VCaP (cell line): ENCODE results near the gene GLB1L3.

Experiments used
- H3K27ac ChIP-seq: fragments of 450-650 bp; 2 replicates; pipeline ENCODE4 v1.5.1; 2017
- CTCF ChIP-seq: fragments of 450-650 bp; conservative IDR thresholded peaks from 2 replicates; pipeline ENCODE4 v1.5.1; 2017; ENCODE audit warnings: mild to moderate bottlenecking, moderate library complexity

The GLB1L3 gene

GRCh38 chr11:134288486-134288885 lies 12.3 kb downstream of the GLB1L3 start:
- no peak overlapping the region for H3K27ac ChIP-seq
- no peak for TF ChIP-seq CTCF

DNA sequence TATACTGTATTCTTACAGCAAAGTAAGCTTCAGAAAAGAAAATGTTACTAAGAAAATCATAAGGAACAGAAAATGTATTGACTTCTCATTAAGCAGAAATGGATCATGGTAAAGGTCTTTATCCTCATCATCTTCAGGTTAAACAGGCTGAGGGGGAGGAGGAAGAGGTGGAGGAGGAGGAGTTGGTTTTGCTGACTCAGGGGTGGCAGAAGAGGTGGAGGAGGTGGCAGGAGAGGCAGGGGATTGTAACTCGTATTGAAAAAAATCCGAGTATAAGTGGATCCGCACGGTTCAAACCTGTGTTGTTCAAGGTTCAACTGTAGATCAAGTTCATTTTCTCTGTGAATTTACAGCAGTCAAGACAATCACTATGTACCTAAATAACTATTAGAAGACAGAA lies 13.0 kb downstream of the GLB1L3 start:
- H3K27ac ChIP-seq = no peak overlapping the region
- TF ChIP-seq CTCF = no peak

DNA sequence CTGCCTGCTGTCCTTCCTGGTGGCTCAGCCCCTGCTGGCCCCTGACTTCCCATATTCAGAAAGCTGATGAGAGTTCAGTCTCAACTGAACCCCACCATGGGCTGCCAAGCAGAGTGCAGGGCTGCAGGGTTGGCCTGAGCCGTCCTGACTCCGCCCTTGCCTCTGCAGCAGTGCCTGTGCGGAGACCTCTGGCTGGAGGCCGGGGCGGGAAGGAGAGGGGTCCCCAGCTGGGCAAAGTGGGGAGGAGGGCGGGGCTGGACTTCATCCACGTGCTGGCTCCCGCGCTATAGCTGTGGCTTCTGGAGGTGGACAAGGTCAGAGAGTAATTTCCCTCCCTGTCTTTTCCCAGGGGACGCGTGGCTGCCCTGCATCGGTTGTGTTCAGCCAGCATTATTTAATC lies 13.6 kb downstream of the GLB1L3 start:
- H3K27ac ChIP-seq = no peak overlapping the region
- TF ChIP-seq CTCF = no peak

DNA sequence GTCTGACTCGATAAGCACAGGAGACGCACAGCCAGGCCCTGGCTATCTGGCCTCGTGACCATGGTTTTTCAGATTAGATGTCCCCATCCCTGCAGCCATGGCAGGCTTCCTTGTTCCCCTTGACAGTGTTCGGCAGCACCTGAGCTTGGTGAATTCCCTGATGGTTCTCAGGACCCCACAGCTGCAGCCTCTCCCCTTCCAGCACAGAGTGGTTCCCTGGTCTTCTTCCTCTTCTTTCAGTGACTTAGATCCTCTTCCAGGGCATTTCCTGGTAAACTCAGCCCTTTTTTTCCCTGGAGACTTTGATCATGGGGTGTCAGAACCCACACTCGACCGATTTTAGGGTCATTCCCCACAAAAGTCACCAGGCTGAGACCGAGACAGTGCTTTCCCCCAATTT lies 14.5 kb downstream of the GLB1L3 start:
- no peak for TF ChIP-seq CTCF
- H3K27ac ChIP-seq = no peak overlapping the region

DNA sequence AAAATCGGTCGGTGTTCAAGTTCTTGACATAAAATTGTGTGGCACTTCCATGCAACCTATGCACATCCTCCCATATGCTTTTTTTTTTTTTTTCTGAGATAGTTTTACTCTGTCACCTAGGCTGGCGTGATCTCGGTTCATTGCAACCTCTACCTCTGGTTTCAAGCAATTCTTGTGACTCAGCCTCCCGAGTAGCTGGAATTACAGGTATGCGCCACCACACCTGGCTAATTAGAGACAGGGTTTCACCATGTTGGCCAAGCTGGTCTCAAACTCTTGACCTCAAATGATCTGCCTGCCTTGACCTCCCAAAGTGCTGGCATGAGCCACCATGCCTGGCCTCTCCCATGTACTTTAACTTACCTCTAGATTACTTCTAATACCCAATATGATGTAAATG lies 15.0 kb downstream of the GLB1L3 start:
- no peak overlapping the region for H3K27ac ChIP-seq
- no peak for TF ChIP-seq CTCF

DNA sequence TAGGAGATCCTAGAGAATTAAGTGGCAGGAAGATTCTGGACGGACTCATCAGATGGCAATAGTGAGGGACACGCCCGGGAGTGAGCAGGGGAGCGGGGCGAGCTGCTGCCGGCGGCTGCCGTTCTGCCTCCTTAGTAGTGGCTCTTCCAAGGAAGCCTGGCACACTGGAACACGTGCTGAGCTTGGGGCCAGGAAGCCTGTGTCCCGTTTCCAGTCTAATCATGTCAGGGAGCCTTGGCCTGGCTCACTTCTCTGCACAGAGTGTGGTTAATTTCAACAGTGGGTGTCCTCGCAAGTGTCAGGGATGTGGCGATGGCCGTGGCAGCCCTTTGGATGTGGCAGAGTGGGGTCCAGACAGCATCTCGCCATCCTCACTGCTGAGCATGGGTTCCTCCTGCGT lies 16.5 kb downstream of the GLB1L3 start:
- no peak for TF ChIP-seq CTCF
- peak overlapping the region; percentile 2; the same call in 1 of the 2 replicates for H3K27ac ChIP-seq

DNA sequence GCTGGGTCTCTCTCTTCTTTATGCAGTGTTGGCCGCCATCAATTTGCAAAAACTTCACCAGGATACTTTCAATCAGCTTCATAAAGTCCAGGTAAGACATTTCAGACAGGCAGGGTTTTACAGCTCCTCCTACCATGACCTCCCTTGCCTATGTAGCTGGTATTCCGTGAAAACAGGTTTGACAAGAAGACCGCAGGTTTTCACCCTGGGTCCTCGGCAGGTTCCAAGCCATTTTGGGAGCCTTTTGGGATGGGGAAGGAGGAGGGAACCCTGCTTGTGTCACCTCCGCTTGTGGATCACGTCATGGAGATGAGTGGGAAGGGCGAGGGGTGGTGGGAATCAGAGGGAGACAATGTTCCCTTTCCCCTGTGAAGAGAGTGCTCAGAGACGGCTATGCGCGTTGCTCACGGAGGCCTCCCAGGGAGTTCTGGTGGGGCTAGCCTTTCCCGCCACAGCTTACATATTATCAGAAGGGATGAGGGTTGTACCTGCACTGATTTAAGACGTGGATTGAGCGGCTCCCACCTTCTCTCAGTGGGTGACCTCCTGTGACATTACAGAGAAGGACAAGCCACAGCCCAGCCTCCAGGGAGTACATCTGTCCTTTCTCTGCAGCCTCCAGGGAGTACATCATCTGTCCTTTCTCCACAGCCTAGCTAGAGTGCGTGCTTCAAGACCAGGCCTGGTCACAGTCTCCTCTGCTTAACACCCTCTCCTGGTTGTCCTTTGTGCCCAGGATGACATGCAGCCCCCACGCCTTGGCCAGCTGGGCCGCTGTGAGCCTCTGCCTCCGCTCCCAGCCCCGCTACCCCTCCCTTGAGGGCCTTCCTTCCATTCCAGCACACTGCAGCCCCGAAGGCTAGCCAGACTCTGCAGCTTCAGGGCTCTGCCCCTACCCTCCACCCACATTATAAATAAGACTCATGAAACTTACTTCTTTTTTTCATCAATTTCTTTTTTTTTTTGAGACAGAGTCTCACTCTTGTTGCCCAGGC lies 17.2 kb downstream of the GLB1L3 start:
- H3K27ac ChIP-seq = peak overlapping the region; percentile 2; the same call in 1 of the 2 replicates
- TF ChIP-seq CTCF = no peak
